ENCODE results near the gene MIS12. TPM values are rescaled to one million over a fixed set of nuclear protein-coding genes. Genes with fewer than 3 reads are reported as not detected.

The MIS12 gene
- total and polyA plus RNA-seq, 2 of the 13 experiments (the other 11 are each of a cell fraction or from before 2014, with no cell fraction given): 13.4 to 28.0 TPM

GRCh38 chr17:5486206-5487124, at the start of gene MIS12 (continued):
- TF ChIP-seq NFAT5 (CRISPR knock-in tag; IDR thresholded peaks at IDR 0.05) (no peak), ZNF580 (CRISPR knock-in tag; IDR thresholded peaks at IDR 0.05; ENCODE audit: borderline replicate concordance, low read depth) (peak; percentile 87), CHD4 (IDR thresholded peaks at IDR 0.05; ENCODE audit: borderline replicate concordance, low read length) (no peak), XBP1 (CRISPR knock-in tag; IDR thresholded peaks at IDR 0.05) (no peak), KLF6 (CRISPR knock-in tag; IDR thresholded peaks at IDR 0.05) (peak; percentile 62; the same call in 1 of the 2 replicates), MAFF (IDR thresholded peaks at IDR 0.05; ENCODE audit: low read depth, low read length) (no peak), EZH2 (conservative IDR thresholded peaks at IDR 0.05; ENCODE audit: low read depth, low read length) (no peak)

Data from HepG2 (cell line).